Measurements from ENCODE around the gene ZNF205. TPM values are rescaled to one million over a fixed set of nuclear protein-coding genes. Genes with fewer than 3 reads are reported as not detected.

Gene ZNF205
- total and polyA plus RNA-seq, 2 of the 8 experiments (the other 6 are each of a cell fraction or from before 2014, with no cell fraction given) = 19.1 to 19.9 TPM

- no peak for TF ChIP-seq MAFK (IDR thresholded peaks at IDR 0.05; ENCODE audit: low read depth, low read length)
- no peak for TF ChIP-seq KDM5A (IDR thresholded peaks at IDR 0.05; ENCODE audit: low read length)
- TF ChIP-seq BACH1 (IDR thresholded peaks at IDR 0.05; ENCODE audit: low read length) = no peak
These were observed 52.0 kb downstream of the ZNF205 start (continued) for GRCh38 chr16:3164121-3164991.

Data from H1 (cell line).